Nephron progenitor cell (in vitro differentiated cells): ENCODE measurements around the gene SAFB.

ENCODE experiments used
- DNase-seq: peaks from one replicate; pipeline ENCODE4 v3.0.0; 2021
- H3K27ac Mint-ChIP-seq: 2 replicates; pipeline ENCODE4 v1.8.0; 2021; ENCODE audit warnings: mild to moderate bottlenecking, moderate library complexity, mixed read lengths
- H3K27me3 Mint-ChIP-seq: 2 replicates; pipeline ENCODE4 v1.8.0; 2021; ENCODE audit warnings: mild to moderate bottlenecking, low read depth, mixed read lengths; ENCODE audit not compliant: poor library complexity
- H3K36me3 Mint-ChIP-seq: 2 replicates; pipeline ENCODE4 v1.8.0; 2021; ENCODE audit warnings: low read depth, mixed read lengths
- H3K4me1 Mint-ChIP-seq: 2 replicates; pipeline ENCODE4 v1.8.0; 2021; ENCODE audit warnings: mixed read lengths
- H3K4me3 Mint-ChIP-seq: 2 replicates; pipeline ENCODE4 v1.8.0; 2021; ENCODE audit warnings: mild to moderate bottlenecking, moderate library complexity, mixed read lengths
- H3K9me3 Mint-ChIP-seq: 2 replicates; pipeline ENCODE4 v1.8.0; 2021; ENCODE audit warnings: mild to moderate bottlenecking, moderate library complexity, mixed read lengths
- TF ChIP-seq, protein P1 (sequence below): fragments of 200-600 bp; sonication (generic); IDR thresholded peaks from 2 replicates; pipeline ENCODE4 v1.5.0; 2021; ENCODE audit warnings: antibody characterized with exemption

Gene SAFB

DNA sequence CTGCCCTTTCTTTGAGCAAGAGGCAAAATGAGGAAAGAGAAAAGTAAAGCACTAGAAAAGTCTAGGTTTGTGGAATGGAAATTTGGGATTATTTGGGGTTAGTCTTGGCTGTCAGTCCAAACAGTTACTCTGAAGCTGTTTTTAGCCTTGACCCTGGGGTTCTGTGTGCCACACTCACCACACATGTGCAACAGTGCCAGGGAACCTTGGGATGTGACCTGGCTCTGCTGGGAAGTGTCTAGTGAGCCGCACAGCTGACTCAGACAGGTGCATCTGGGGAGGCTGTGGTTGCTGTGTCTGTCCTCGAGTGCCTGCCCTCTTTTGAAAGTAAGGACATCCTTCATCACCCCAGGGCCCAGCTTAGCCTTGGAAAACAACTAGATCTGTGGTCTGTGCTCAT, 41.6 kb downstream of the SAFB start:
- no peak for DNase-seq
- TF ChIP-seq, protein P1, sequence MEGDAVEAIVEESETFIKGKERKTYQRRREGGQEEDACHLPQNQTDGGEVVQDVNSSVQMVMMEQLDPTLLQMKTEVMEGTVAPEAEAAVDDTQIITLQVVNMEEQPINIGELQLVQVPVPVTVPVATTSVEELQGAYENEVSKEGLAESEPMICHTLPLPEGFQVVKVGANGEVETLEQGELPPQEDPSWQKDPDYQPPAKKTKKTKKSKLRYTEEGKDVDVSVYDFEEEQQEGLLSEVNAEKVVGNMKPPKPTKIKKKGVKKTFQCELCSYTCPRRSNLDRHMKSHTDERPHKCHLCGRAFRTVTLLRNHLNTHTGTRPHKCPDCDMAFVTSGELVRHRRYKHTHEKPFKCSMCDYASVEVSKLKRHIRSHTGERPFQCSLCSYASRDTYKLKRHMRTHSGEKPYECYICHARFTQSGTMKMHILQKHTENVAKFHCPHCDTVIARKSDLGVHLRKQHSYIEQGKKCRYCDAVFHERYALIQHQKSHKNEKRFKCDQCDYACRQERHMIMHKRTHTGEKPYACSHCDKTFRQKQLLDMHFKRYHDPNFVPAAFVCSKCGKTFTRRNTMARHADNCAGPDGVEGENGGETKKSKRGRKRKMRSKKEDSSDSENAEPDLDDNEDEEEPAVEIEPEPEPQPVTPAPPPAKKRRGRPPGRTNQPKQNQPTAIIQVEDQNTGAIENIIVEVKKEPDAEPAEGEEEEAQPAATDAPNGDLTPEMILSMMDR = no peak

DNA sequence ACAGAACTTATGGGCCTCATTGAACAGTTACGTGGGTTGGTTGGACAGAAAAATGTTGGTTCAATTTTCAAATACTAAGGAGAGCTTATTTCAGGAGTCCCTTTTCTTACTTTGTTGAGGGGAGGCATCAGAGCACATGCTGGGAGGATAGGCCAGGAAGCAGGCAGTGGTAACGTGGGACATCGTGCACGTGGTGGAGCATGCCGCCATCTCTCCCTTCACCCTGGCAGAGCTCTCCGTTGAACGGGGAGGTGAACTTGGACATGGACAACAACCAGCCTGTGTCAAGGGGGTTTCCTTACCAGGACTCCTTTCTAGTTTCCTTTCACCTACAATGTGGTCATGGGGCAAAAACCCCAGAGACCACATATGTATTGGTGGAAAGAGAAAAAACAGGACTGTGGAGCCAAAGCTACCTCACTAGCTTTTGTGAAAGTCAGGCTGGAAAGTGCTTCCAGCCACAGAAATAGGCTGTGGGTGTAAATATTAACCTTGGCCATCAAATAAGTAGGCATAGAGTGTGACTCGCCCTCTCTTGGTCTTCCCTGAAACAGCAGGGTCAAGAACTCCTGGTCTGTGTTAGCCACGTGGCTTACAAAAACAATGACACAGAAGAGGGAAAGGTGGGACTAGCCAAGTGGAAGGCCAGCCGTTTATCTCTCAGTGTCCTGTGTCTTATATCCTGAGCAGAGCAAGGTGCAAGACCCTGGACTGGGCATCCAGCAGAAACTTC, 43.1 kb downstream of the SAFB start:
- Mint-ChIP-seq H3K4me1 (peaks cover 8% of the 10 kb centered on the region), H3K4me3 (no peak overlapping the region), H3K36me3 (peaks cover 73% of the 10 kb centered on the region), H3K27me3 (no peaks in the 10 kb centered on the region), H3K9me3 (no peaks in the 10 kb centered on the region), H3K27ac (peak overlapping the region; percentile 97)
- DNase-seq = no peak
- TF ChIP-seq, protein P1 = no peak

More for the DNA sequence above, 41.6 kb downstream of the SAFB start:
- Mint-ChIP-seq H3K9me3 (no peaks in the 10 kb centered on the region), H3K27ac (no peak overlapping the region), H3K36me3 (peaks cover 72% of the 10 kb centered on the region), H3K27me3 (no peaks in the 10 kb centered on the region), H3K4me3 (no peak overlapping the region), H3K4me1 (peaks cover 8% of the 10 kb centered on the region)

DNA sequence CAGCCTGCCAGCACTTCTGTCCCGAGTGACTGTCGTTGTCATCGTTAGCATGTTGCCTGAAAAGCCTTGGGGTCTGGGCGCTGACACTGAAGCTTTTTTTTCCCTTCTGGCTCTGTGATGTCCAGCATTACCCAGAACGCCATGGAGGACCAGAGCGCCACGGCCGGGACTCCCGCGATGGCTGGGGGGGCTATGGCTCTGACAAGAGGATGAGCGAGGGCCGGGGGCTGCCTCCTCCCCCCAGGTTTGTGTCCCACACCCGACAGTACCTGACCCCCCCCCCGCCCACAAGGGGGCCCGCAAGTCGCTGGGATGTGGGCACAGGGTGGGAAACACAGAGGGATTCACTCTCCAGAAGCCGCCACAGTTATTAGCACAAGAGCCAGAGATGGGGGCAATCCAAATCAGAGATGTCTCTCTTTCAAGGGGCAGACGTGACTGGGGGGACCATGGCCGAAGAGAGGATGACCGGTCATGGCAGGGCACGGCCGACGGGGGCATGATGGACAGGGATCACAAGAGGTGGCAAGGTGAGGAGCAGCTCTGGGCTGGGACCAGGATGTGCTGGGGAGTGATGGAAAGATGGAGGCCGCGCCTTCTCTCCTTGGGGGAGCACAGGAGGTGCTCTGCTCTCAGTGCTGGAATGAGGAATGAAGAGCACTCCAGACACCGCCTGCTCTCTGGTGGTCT, 44.2 kb downstream of the SAFB start:
- Mint-ChIP-seq H3K4me3 (no peak overlapping the region), H3K27ac (no peak overlapping the region), H3K27me3 (no peaks in the 10 kb centered on the region), H3K9me3 (no peaks in the 10 kb centered on the region), H3K4me1 (peaks cover 8% of the 10 kb centered on the region), H3K36me3 (peaks cover 67% of the 10 kb centered on the region)
- TF ChIP-seq, protein P1 = no peak
- no peak for DNase-seq

DNA sequence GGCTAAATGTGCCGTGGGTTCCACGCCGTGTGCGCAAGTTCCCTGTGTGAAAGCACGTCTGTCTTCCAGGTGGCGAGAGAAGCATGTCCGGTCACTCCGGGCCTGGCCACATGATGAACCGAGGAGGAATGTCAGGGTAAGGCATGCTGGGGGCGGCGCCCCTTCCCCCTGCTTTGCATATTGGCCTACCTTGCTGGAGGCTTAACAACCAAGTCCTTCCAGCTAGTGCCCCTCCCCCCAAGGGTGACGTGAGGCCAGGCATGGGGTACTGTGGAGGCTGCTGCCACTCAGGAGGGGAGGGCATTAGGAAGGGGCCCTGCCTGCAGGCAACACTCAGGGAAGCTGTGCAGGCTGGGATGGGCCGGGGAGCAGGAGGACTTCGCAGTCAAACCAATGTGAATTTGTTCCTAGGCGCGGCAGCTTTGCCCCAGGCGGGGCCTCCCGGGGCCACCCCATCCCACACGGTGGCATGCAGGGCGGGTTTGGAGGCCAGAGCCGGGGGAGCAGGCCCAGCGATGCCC, 44.9 kb downstream of the SAFB start:
- DNase-seq = no peak
- Mint-ChIP-seq H3K9me3 (no peaks in the 10 kb centered on the region), H3K4me3 (no peak overlapping the region), H3K27me3 (no peaks in the 10 kb centered on the region), H3K4me1 (peaks cover 8% of the 10 kb centered on the region), H3K27ac (no peak overlapping the region), H3K36me3 (peaks cover 69% of the 10 kb centered on the region)
- TF ChIP-seq, protein P1 = no peak

DNA sequence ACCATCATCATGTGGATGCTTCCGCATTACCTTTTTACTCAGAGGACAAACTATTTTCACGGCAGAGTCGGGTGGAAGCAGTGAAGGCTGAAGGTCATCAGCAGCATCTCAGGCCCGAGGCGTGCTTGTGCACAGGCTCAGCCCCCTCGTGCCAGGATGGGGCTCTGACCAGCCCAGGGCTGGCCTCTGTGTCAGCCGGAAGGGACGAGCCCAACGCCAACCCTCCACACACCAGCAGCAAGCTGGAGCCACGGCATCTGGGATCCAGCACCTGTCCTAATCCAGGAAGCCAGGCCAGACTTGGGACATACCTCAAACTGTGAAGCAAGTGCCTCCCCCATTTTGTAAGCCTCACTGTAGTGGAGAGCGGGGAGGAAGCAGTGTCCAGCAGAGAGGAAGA, 46.3 kb downstream of the SAFB start:
- H3K4me3 Mint-ChIP-seq = no peak overlapping the region
- no peak overlapping the region for H3K27ac Mint-ChIP-seq
- H3K9me3 Mint-ChIP-seq = no peaks in the 10 kb centered on the region
- no peak for DNase-seq
- TF ChIP-seq, protein P1 = no peak
- H3K36me3 Mint-ChIP-seq = peaks cover 71% of the 10 kb centered on the region
- peaks cover 8% of the 10 kb centered on the region for H3K4me1 Mint-ChIP-seq
- no peaks in the 10 kb centered on the region for H3K27me3 Mint-ChIP-seq
